Esophagus muscularis mucosa (tissue), 4 donors: ENCODE measurements around the gene OAS3.

Experiments
- CTCF ChIP-seq, 3 experiments: fragments of 200-600 bp in 2 of 3; fragments of 450-650 bp in 1 of 3; sonication (generic) in 2 of 3; IDR thresholded peaks; one replicate each; pipeline ENCODE4 v1.5.1; 2017 to 2019; ENCODE audit warnings: antibody characterized with exemption in 3 of 3, mild to moderate bottlenecking in 2 of 3, moderate library complexity in 1 of 3
- EP300 ChIP-seq: sonication (generic); formaldehyde crosslinking; IDR thresholded peaks from one replicate; pipeline ENCODE4 v1.6.1; 2017; ENCODE audit warnings: antibody characterized with exemption
- POLR2A ChIP-seq: fragments of 450-650 bp; IDR thresholded peaks from one replicate; pipeline ENCODE4 v1.6.1; 2017; ENCODE audit warnings: antibody characterized with exemption, moderate library complexity, mild to moderate bottlenecking, low read depth
- POLR2AphosphoS5 ChIP-seq, 2 donors: sonication (generic); formaldehyde crosslinking; IDR thresholded peaks; one replicate each; pipeline ENCODE4 v1.6.1; 2017; ENCODE audit warnings: antibody characterized with exemption in 2 of 2

- TF ChIP-seq CTCF (IDR thresholded peaks at IDR 0.05) (no peak), POLR2AphosphoS5 (IDR thresholded peaks at IDR 0.05) (no peak), EP300 (no peak), POLR2A (no peak)
Measured at GRCh38 chr12:113016796-113017195, 78.5 kb downstream of the OAS3 start.
